AG09319 (cell line): ENCODE measurements around the gene PSAPL1.

Experiments used
- DNase-seq: peaks from one replicate; pipeline ENCODE4 v3.0.0-alpha.2; 2010; ENCODE audit warnings: low read depth; ENCODE audit errors: extremely low read depth
- TF ChIP-seq, protein P1 (sequence below): IDR thresholded peaks from 2 replicates; pipeline ENCODE4 v1.5.1; 2011; ENCODE audit warnings: low read depth, mild to moderate bottlenecking, inconsistent platforms, low read length, moderate library complexity

PSAPL1 gene

DNA sequence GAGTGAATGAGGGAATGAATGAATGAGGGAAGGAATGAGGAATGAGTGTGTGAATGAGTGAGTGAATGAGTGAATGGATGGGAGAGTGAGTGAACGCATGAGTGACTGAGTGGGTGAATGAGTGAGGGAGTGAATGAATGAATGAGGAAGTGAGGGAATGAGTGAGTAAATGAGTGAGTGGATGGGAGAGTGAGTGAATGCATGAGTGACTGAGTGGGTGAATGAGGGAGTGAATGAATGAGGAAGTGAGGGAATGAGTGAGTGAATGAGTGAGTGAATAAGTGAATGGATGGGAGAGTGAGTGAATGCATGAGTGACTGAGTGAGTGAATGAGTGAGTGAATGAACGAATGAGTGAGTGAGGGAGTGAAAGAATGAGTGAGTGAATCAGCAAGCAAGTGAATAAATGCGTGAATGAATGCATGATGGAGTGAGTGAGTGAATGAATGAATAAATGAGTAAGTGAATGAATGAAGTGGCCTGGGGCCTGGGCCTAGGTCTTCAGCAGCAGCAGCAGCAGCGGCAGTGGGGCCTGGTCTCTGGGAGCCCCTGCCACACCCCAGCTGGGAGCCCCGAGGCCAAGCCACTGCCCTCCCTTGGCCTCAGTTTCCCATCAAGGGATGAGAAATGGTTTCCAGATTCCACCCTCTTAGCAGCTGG, 16.2 kb upstream of the PSAPL1 start:
- TF ChIP-seq, protein P1, sequence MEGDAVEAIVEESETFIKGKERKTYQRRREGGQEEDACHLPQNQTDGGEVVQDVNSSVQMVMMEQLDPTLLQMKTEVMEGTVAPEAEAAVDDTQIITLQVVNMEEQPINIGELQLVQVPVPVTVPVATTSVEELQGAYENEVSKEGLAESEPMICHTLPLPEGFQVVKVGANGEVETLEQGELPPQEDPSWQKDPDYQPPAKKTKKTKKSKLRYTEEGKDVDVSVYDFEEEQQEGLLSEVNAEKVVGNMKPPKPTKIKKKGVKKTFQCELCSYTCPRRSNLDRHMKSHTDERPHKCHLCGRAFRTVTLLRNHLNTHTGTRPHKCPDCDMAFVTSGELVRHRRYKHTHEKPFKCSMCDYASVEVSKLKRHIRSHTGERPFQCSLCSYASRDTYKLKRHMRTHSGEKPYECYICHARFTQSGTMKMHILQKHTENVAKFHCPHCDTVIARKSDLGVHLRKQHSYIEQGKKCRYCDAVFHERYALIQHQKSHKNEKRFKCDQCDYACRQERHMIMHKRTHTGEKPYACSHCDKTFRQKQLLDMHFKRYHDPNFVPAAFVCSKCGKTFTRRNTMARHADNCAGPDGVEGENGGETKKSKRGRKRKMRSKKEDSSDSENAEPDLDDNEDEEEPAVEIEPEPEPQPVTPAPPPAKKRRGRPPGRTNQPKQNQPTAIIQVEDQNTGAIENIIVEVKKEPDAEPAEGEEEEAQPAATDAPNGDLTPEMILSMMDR: no peak
- no peak for DNase-seq

DNA sequence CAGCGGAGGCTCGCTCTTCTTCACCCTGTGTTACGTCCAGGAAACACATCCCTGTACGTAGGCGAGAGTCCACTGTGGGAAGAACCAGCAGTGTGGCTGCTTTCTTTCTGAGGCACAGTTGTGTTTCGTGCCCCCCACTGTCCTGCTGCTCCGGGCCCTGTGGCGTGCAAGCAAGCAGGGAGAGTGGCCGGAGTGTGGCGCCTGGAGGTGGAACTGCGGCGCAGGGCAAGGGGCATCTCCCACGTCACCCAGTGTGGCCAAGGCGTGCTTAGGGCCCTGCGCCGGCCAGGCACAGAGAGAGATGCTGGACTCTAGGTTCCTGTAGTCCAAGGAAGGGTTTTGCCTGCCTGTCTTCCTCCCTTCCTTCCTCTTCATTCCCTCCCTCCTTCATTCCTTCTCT, 13.3 kb upstream of the PSAPL1 start:
- TF ChIP-seq, protein P1: no peak
- DNase-seq: no peak

DNA sequence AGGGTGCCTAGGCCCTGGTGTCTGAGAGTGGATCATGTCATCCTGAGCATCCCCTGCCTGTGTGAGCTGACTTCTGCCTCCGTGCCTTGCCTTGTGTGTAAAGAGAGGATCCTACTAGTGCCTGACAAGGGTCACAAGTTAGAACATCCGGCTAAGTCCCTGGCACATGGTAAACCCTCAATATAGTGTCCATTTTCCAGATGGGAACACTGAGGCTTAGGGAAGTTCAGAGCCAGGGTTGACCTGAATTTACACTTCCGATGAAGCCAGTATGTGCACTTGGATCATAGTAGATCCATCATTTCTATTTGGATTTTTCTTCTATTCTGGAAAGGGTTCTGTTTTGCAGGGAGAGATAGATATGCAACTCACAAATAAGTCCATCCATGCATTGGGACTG, 12.5 kb upstream of the PSAPL1 start:
- no peak for DNase-seq
- TF ChIP-seq, protein P1: no peak

DNA sequence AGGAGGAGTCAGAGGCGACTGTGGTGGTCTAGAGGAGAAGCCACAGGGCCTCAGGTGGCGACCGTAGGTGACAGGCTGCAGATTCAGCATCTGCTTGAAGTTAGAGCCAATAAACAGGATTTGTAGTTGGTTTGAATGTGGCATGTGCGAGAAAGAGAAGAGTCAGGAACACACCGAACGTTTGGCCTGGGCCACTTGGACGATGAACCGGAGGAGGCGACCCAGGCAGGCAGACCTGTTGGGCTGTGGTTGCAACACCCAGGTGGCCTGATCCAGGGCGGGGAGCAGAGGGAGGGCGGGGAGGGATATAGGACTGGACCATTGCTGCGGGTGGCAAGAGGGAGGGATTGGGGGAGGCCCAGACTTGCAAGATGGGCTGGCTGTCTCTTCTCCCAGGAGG, 10.0 kb upstream of the PSAPL1 start:
- TF ChIP-seq, protein P1: no peak
- no peak for DNase-seq

DNA sequence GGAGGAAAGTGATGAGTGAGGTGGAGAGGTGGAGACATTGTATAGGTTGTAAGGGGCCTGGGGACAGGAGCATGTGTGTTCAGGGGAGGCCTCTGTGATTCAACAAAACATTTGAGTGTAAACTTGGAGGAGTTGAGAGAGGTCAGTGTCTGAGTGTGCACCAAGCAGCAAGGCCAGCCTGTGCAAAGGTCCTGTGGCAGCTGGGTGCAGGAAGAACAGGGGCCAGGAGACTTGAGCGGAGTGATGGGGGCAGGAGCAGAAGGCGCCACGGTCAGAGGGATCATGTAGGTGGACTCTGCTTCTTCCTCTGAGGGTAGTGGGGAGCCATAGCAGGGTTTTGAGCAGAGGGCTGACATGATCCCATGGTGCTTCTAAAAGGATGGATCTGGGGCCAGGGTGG, 9.6 kb upstream of the PSAPL1 start:
- TF ChIP-seq, protein P1: no peak
- no peak for DNase-seq

DNA sequence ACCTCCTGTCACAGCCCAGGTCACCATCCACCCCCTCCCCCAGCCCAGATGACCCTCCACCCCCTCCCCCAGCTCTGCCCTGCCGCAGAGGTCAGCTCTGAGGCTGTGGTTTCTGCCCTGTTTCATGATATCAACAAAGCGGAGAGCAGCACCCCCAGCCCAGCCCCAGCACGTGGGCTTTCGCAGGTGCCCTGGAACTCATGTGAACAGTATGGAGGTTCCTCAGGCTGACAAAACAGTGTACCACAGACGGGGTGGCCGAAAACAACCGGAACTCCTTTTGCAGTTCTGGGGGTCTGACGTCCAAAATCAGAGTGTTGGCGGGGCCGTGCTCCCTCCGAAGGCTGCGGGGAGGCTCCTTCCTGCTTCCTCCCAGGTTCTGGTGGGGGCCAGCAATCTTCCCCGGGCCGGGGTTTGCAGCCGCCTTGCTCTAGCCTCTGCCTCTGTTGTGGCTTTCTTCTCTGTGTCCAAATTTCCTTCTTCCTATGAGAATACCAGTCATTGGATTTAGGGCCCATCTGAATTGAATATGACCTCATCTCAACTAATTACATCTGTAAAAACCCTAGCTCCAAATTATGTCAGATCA, 7.9 kb upstream of the PSAPL1 start:
- TF ChIP-seq, protein P1: no peak
- DNase-seq: no peak

DNA sequence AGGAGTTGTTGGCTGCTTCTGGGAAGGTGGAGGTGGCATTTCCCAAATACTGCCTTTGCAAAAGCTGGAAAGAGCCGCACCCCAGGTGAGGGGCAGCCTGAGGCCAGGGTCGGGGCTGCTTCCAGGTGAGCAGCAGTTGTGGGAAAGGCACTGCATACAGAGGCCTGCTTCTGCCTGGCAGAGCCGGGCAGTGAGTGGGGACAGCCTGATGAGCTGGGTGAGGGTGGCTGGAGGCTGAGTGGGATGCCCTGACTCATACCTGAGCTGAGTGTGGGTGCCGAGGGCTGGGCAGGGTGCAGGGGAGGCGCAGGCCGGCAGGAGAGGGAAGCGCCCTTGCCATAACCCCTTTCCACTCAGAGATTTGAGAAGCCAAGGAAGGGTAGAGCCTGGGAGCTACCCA, 6.5 kb upstream of the PSAPL1 start:
- TF ChIP-seq, protein P1: no peak
- DNase-seq: no peak
